22Rv1 (cell line): ENCODE measurements around the gene OR2V2.

Experiments
- CTCF ChIP-seq: fragments of 450-650 bp; IDR thresholded peaks from 2 replicates; pipeline ENCODE4 v1.5.1; 2017; ENCODE audit warnings: mild to moderate bottlenecking
- ZFX ChIP-seq: fragments of 450-650 bp; IDR thresholded peaks from 2 replicates; pipeline ENCODE4 v1.6.1; 2017; ENCODE audit warnings: antibody characterized with exemption, borderline replicate concordance

GRCh38 chr5:181100121-181100875 lies 47.1 kb upstream of the OR2V2 start:
- no peak for TF ChIP-seq CTCF
- no peak for TF ChIP-seq ZFX
